Endothelial cell of umbilical vein (primary cell): ENCODE data around the gene CBLB. TPM values are rescaled to one million over a fixed set of nuclear protein-coding genes. Genes with fewer than 3 reads are reported as not detected.

Source experiments
- BruUV-seq: library from RNA; stranded (reverse); fragments of 400-500 nt; replicated peaks from 2 replicates; lab custom pipeline; 2021; lab: Mats Ljungman, UMichigan
- CTCF ChIA-PET: fragments of 300-600, 350-600 bp; sonication (Branson Sonifier 250); formaldehyde crosslinking; loops from one replicate; lab custom pipeline; 2021; ENCODE audit warnings: antibody characterized with exemption, inconsistent platforms; lab: Charles Lee
- POLR2A ChIA-PET: fragments of 300-600, 350-600 bp; sonication (Branson Sonifier 250); formaldehyde crosslinking; loops from one replicate; lab custom pipeline; 2021; ENCODE audit warnings: antibody characterized with exemption, inconsistent platforms; lab: Charles Lee
- DNase-seq: peaks from one replicate; pipeline ENCODE4 v3.0.0-alpha.2; 2011; ENCODE audit warnings: low read depth, low spot score
- FAIRE-seq: peaks from 2 replicates; lab custom pipeline; 2011; peaks lifted over from hg19 to GRCh38; lab: Jason Lieb, UNC
- H2AFZ ChIP-seq: 2 replicates; pipeline ENCODE4 v1.6.0; 2012; ENCODE audit warnings: low read depth, low read length, control low read depth, inconsistent platforms
- H3K27ac ChIP-seq: 2 replicates; pipeline ENCODE4 v1.5.1; 2011; ENCODE audit warnings: low read depth, mild to moderate bottlenecking, control low read depth, low read length, moderate library complexity; ENCODE audit not compliant: insufficient read depth
- H3K27me3 ChIP-seq, 2 experiments: 2 replicates each; pipeline versions ENCODE4 v1.6.0 to v1.6.1; 2011; ENCODE audit warnings: low read length in 2 of 2, mixed read lengths in 1 of 2; ENCODE audit not compliant: control insufficient read depth in 2 of 2, insufficient read depth in 2 of 2
- H3K36me3 ChIP-seq, 2 experiments: 2 replicates in 1 of 2; 3 replicates in 1 of 2; pipeline ENCODE4 v1.5.1; 2011; ENCODE audit warnings: low read length in 2 of 2, mild to moderate bottlenecking in 1 of 2, moderate library complexity in 1 of 2; ENCODE audit not compliant: control insufficient read depth in 2 of 2, insufficient read depth in 2 of 2; ENCODE audit errors: extremely low read depth in 1 of 2
- H3K4me1 ChIP-seq: 3 replicates; pipeline ENCODE4 v1.5.1; 2011; ENCODE audit warnings: mild to moderate bottlenecking, low read length; ENCODE audit not compliant: control insufficient read depth, insufficient read depth; ENCODE audit errors: extremely low read depth
- H3K4me2 ChIP-seq: 2 replicates; pipeline ENCODE4 v1.6.1; 2011; ENCODE audit warnings: low read length, control low read depth, mixed read lengths; ENCODE audit not compliant: insufficient read depth
- H3K4me3 ChIP-seq, 3 experiments: fragments of 200-600 bp in 1 of 3; sonication (generic), shearing (Covaris generic) in 1 of 3; replicated peaks in 1 of 3; 2 replicates each; pipeline ENCODE4 v1.5.1; 2011 to 2016; ENCODE audit warnings: control low read depth in 3 of 3, low read length in 3 of 3, mild to moderate bottlenecking in 2 of 3, inconsistent platforms in 1 of 3, low read depth in 1 of 3, moderate library complexity in 1 of 3; ENCODE audit not compliant: insufficient read depth in 1 of 3
- H3K79me2 ChIP-seq: 2 replicates; pipeline ENCODE4 v1.6.0; 2012; ENCODE audit warnings: low read length, inconsistent platforms; ENCODE audit not compliant: control insufficient read depth, insufficient read depth
- H3K9ac ChIP-seq: replicated peaks from 2 replicates; pipeline ENCODE3; 2011; ENCODE audit warnings: low read length, control low read depth; ENCODE audit not compliant: insufficient read depth; ENCODE audit errors: extremely low read depth
- H3K9me1 ChIP-seq: replicated peaks from 3 replicates; pipeline ENCODE4 v1.6.0; 2011; ENCODE audit warnings: mild to moderate bottlenecking, low read length; ENCODE audit not compliant: control insufficient read depth, insufficient read depth; ENCODE audit errors: extremely low read depth
- H3K9me3 ChIP-seq: replicated peaks from 2 replicates; pipeline ENCODE4 v1.5.1; 2012; ENCODE audit warnings: low read length, inconsistent platforms; ENCODE audit not compliant: control insufficient read depth, insufficient read depth
- H4K20me1 ChIP-seq: replicated peaks from 2 replicates; pipeline ENCODE3; 2011; ENCODE audit warnings: mild to moderate bottlenecking, low read length; ENCODE audit not compliant: control insufficient read depth, insufficient read depth; ENCODE audit errors: extremely low read depth
- CTCF ChIP-seq, 2 donors: IDR thresholded peaks; 1 replicate in 1 of 2; 2 replicates in 1 of 2; pipeline ENCODE4 v1.5.1; 2011; ENCODE audit warnings: low read length in 2 of 2, mild to moderate bottlenecking in 2 of 2, moderate library complexity in 2 of 2, control low read depth in 1 of 2, inconsistent platforms in 1 of 2, low read depth in 1 of 2; ENCODE audit not compliant: insufficient read depth in 1 of 2; ENCODE audit errors: extremely low read depth in 1 of 2
- EZH2 ChIP-seq: IDR thresholded peaks from 2 replicates; pipeline ENCODE4 v1.6.1; 2012; ENCODE audit warnings: borderline replicate concordance, low read depth, mild to moderate bottlenecking, moderate library complexity, low read length, inconsistent platforms; ENCODE audit not compliant: severe bottlenecking
- FOS ChIP-seq: IDR thresholded peaks from 2 replicates; pipeline ENCODE4 v1.6.1; 2011; ENCODE audit warnings: mild to moderate bottlenecking, low read length, moderate library complexity, borderline replicate concordance; ENCODE audit not compliant: insufficient read depth
- GATA2 ChIP-seq: IDR thresholded peaks from 2 replicates; pipeline ENCODE4 v1.7.0; 2011; ENCODE audit warnings: low read depth, mild to moderate bottlenecking, moderate library complexity, mixed read lengths, low read length; ENCODE audit not compliant: insufficient read length, insufficient read depth
- JUN ChIP-seq: IDR thresholded peaks from 2 replicates; pipeline ENCODE4 v1.6.1; 2011; ENCODE audit warnings: borderline replicate concordance, low read depth; ENCODE audit not compliant: insufficient read length, insufficient read depth
- MAX ChIP-seq: IDR thresholded peaks from 2 replicates; pipeline ENCODE4 v1.6.1; 2011; ENCODE audit not compliant: insufficient read depth, insufficient read length
- MYC ChIP-seq: IDR thresholded peaks from one replicate; pipeline ENCODE4 v1.6.1; 2011; ENCODE audit warnings: mild to moderate bottlenecking, low read depth, low read length
- POLR2A ChIP-seq: IDR thresholded peaks from 2 replicates; pipeline ENCODE4 v1.6.1; 2012; ENCODE audit warnings: low read depth, mild to moderate bottlenecking, control low read depth, low read length
- POLR2AphosphoS5 ChIP-seq: IDR thresholded peaks from 2 replicates; pipeline ENCODE4 v1.6.1; 2012; ENCODE audit warnings: low read depth, mild to moderate bottlenecking, control low read depth, low read length, moderate library complexity; ENCODE audit not compliant: insufficient read depth
- dilution Hi-C: fragments of 300-500 bp; cut with MboI; formaldehyde crosslinking; loops from one replicate; pipeline ENCODE4 v1.15.0; 2019; ENCODE audit warnings: low sequenced_read_pairs; ENCODE audit not compliant: extremely low pct_ligation_motif_present
- intact Hi-C: fragments of 100-400 bp; cut with micrococcal nuclease; formaldehyde crosslinking; loops from one replicate; pipeline ENCODE4 v1.10.0; 2022
- polyA plus RNA-seq, 4 experiments: library from polyadenylated mRNA; depleted of rRNA in 3 of 4; stranded (reverse) in 3 of 4; unstranded in 1 of 4; fragments of >200 nt; gene quantifications; 2 replicates each; pipeline versions ENCODE4 v1.2.1 to v1.2.3, GENCODE V29; 2011 to 2012; ENCODE audit warnings: missing spikeins in 1 of 4
- total RNA-seq: library from RNA; stranded (reverse); gene quantifications from 2 replicates; pipeline ENCODE4 v1.2.3, GENCODE V29; 2021

The CBLB gene
- total and polyA plus RNA-seq, 2 donors (not counting 3 experiments of a cell fraction or from before 2014, with no cell fraction given), result 17.8 to 39.6 TPM

- H2AFZ ChIP-seq, result no peak overlapping the region
- H3K79me2 ChIP-seq, result no peaks in the 10 kb centered on the region
- ChIA-PET CTCF (no interaction called here), POLR2A (no interaction called here)
- TF ChIP-seq EZH2 (no peak), CTCF (IDR thresholded peaks at IDR 0.05; ENCODE audit: extremely low read depth in 1 of 2, insufficient read depth in 1 of 2, low read depth in 1 of 2, low read length in 2 of 2) (no peak), POLR2A (no peak), GATA2 (no peak), MYC (no peak), POLR2AphosphoS5 (no peak), MAX (no peak), JUN (no peak), FOS (no peak)
- H3K4me3 ChIP-seq, result no peak overlapping the region
- dilution Hi-C loops, result no loop called here
- no peaks in the 10 kb centered on the region for H3K9me1 ChIP-seq
- no peak overlapping the region for H3K27ac ChIP-seq
- intact Hi-C loops, result no loop called here
- no peaks in the 10 kb centered on the region for H4K20me1 ChIP-seq
- BruUV-seq, result no TSS peak
- no peak overlapping the region for H3K9ac ChIP-seq
- H3K27me3 ChIP-seq, result no peaks in the 10 kb centered on the region
- no peak overlapping the region for H3K4me2 ChIP-seq
- no peaks in the 10 kb centered on the region for H3K4me1 ChIP-seq
- FAIRE-seq (no peak), DNase-seq (no peak)
- H3K36me3 ChIP-seq, result peaks cover 0 to 3% of the 10 kb centered on the region in 2 experiments
- no peaks in the 10 kb centered on the region for H3K9me3 ChIP-seq
Observed at GRCh38 chr3:105731686-105732085, 137.1 kb downstream of the CBLB start.
